GM18498 (cell line): ENCODE data around the gene MANSC4.
"Not testable (repeated sequence)": the region's sequence is repeated elsewhere in the genome, so short reads cannot be mapped to it uniquely, and the experiment has no call there.

Source experiments
- ATAC-seq: cut with Tn5 transposase; IDR thresholded peaks from one replicate; pipeline ENCODE4 v1.9.1; 2021; ENCODE audit warnings: mild to moderate bottlenecking, moderate library complexity; ENCODE audit not compliant: unreplicated experiment

The MANSC4 gene

GRCh38 chr12:27756670-27757195 lies 23.3 kb downstream of the MANSC4 start:
- no peak for ATAC-seq

GRCh38 chr12:27754795-27755194 lies 25.2 kb downstream of the MANSC4 start:
- no peak for ATAC-seq

- ATAC-seq: no peak
These were observed 28.5 kb downstream of the MANSC4 start for GRCh38 chr12:27751386-27752047.

GRCh38 chr12:27747111-27747820 lies 32.8 kb downstream of the MANSC4 start:
- no peak for ATAC-seq

- not testable (repeated sequence) for ATAC-seq
These were observed 34.3 kb downstream of the MANSC4 start for GRCh38 chr12:27745734-27746133.

- ATAC-seq: no peak
These were observed 36.4 kb downstream of the MANSC4 start for GRCh38 chr12:27743601-27744000.

- not testable (repeated sequence) for ATAC-seq
These were observed 45.7 kb downstream of the MANSC4 start for GRCh38 chr12:27734321-27734720.

GRCh38 chr12:27733791-27734190 lies 46.2 kb downstream of the MANSC4 start:
- ATAC-seq: no peak

GRCh38 chr12:27733052-27733656 lies 46.9 kb downstream of the MANSC4 start:
- ATAC-seq: no peak

GRCh38 chr12:27732281-27732680 lies 47.8 kb downstream of the MANSC4 start:
- no peak for ATAC-seq

GRCh38 chr12:27730097-27730588 lies 49.9 kb downstream of the MANSC4 start:
- ATAC-seq: no peak

GRCh38 chr12:27723212-27723611 lies 56.8 kb downstream of the MANSC4 start:
- ATAC-seq: no peak
